H1 (cell line): Measurements from ENCODE around the gene MAP2K2. TPM values are rescaled to one million over a fixed set of nuclear protein-coding genes. Genes with fewer than 3 reads are reported as not detected.

ENCODE experiments used
- CTCF ChIA-PET: fragments of 300-600 bp; sonication (Branson Sonifier 250); formaldehyde crosslinking; loops from one replicate; lab custom pipeline; 2021; ENCODE audit not compliant: partially characterized antibody; lab: Charles Lee
- POLR2A ChIA-PET: fragments of 300-600 bp; sonication (Branson Sonifier 250); formaldehyde crosslinking; loops from one replicate; lab custom pipeline; 2021; ENCODE audit warnings: inconsistent platforms; ENCODE audit not compliant: partially characterized antibody; lab: Charles Lee
- DNase-seq, 2 experiments: peaks; one replicate each; pipeline versions ENCODE4 v3.0.0 to v3.0.0-alpha.2; 2010 to 2022; ENCODE audit warnings: low spot score in 2 of 2, low read depth in 1 of 2, mixed read lengths in 1 of 2
- FAIRE-seq: peaks from 2 replicates; lab custom pipeline; 2011; peaks lifted over from hg19 to GRCh38; lab: Jason Lieb, UNC
- H2AFZ ChIP-seq: 2 replicates; pipeline ENCODE4 v1.8.1; 2012; ENCODE audit warnings: low read length, inconsistent platforms
- H2AK5ac ChIP-seq: 2 replicates; pipeline ENCODE4 v1.6.1; 2013; ENCODE audit warnings: low read depth, low read length
- H2BK120ac ChIP-seq: replicated peaks from 2 replicates; pipeline ENCODE3; 2013; ENCODE audit warnings: low read depth, low read length, inconsistent platforms
- H2BK12ac ChIP-seq: 2 replicates; pipeline ENCODE4 v1.6.1; 2013; ENCODE audit warnings: low read depth, low read length
- H2BK15ac ChIP-seq: 2 replicates; pipeline ENCODE4 v1.6.1; 2013; ENCODE audit warnings: low read length
- H2BK20ac ChIP-seq: 2 replicates; pipeline ENCODE4 v1.6.1; 2013; ENCODE audit warnings: low read length
- H2BK5ac ChIP-seq: 2 replicates; pipeline ENCODE4 v1.6.1; 2013; ENCODE audit warnings: low read depth, low read length
- H3K14ac ChIP-seq: 2 replicates; pipeline ENCODE4 v1.6.1; 2013; ENCODE audit warnings: inconsistent platforms; ENCODE audit not compliant: insufficient read length
- H3K18ac ChIP-seq: 2 replicates; pipeline ENCODE4 v1.6.1; 2013; ENCODE audit warnings: low read length; ENCODE audit errors: extremely low read depth
- H3K23ac ChIP-seq: 2 replicates; pipeline ENCODE4 v1.6.1; 2013; ENCODE audit warnings: inconsistent platforms; ENCODE audit not compliant: insufficient read length
- H3K23me2 ChIP-seq: 2 replicates; pipeline ENCODE4 v1.6.1; 2013; ENCODE audit warnings: low read depth, low read length
- H3K27ac ChIP-seq: 2 replicates; pipeline ENCODE4 v1.6.1; 2011; ENCODE audit warnings: low read depth, low read length, inconsistent platforms
- H3K27me3 ChIP-seq, 4 experiments: replicated peaks in 1 of 4; 1 replicate in 1 of 4; 2 replicates in 3 of 4; pipeline versions ENCODE4 v1.6.1 to v1.8.1; 2011 to 2013; ENCODE audit warnings: low read length in 3 of 4, mild to moderate bottlenecking in 3 of 4, inconsistent platforms in 2 of 4, mixed read lengths in 2 of 4, moderate library complexity in 1 of 4; ENCODE audit not compliant: control insufficient read depth in 3 of 4, insufficient read depth in 3 of 4; ENCODE audit errors: extremely low read depth in 1 of 4
- H3K36me3 ChIP-seq, 4 experiments: 2 replicates each; pipeline versions ENCODE4 v1.6.1 to v1.8.1; 2011 to 2013; ENCODE audit warnings: mild to moderate bottlenecking in 4 of 4, low read length in 3 of 4, moderate library complexity in 2 of 4, control low read depth in 1 of 4, inconsistent platforms in 1 of 4; ENCODE audit not compliant: insufficient read depth in 4 of 4, control insufficient read depth in 2 of 4
- H3K4ac ChIP-seq: replicated peaks from 2 replicates; pipeline ENCODE3; 2013; ENCODE audit warnings: low read length, low read depth, mixed read lengths, inconsistent platforms; ENCODE audit not compliant: insufficient read length
- H3K4me1 ChIP-seq, 4 experiments: replicated peaks in 1 of 4; 1 replicate in 1 of 4; 2 replicates in 3 of 4; pipeline versions ENCODE4 v1.6.1 to v1.8.1; 2011 to 2013; ENCODE audit warnings: low read length in 3 of 4, inconsistent platforms in 2 of 4, mixed read lengths in 1 of 4; ENCODE audit not compliant: insufficient read depth in 4 of 4, control insufficient read depth in 3 of 4
- H3K4me2 ChIP-seq, 2 experiments: 2 replicates each; pipeline versions ENCODE4 v1.6.1 to v1.8.1; 2011 to 2013; ENCODE audit warnings: low read depth in 2 of 2, low read length in 2 of 2, control low read depth in 1 of 2, inconsistent platforms in 1 of 2, mild to moderate bottlenecking in 1 of 2; ENCODE audit not compliant: insufficient read depth in 1 of 2
- H3K4me3 ChIP-seq, 4 experiments: fragments of 200-600, 300-600 bp in 1 of 4; sonication (generic), shearing (Covaris generic), sonication (Bioruptor Twin) in 1 of 4; 2 replicates each; pipeline versions ENCODE4 v1.5.1 to v1.8.1; 2011 to 2016; ENCODE audit warnings: low read length in 4 of 4, low read depth in 3 of 4, control low read depth in 2 of 4, inconsistent platforms in 2 of 4, mild to moderate bottlenecking in 2 of 4, mixed read lengths in 1 of 4, moderate library complexity in 1 of 4; ENCODE audit not compliant: insufficient read depth in 2 of 4; ENCODE audit errors: extremely low read depth in 1 of 4
- H3K56ac ChIP-seq: replicated peaks from 2 replicates; pipeline ENCODE3; 2013; ENCODE audit warnings: low read depth, mild to moderate bottlenecking, mixed read lengths, low read length, inconsistent platforms; ENCODE audit not compliant: insufficient read length
- H3K79me1 ChIP-seq: 2 replicates; pipeline ENCODE4 v1.6.1; 2013; ENCODE audit warnings: low read depth, low read length, control low read depth
- H3K79me2 ChIP-seq, 2 experiments: 2 replicates each; pipeline versions ENCODE4 v1.6.1 to v1.8.1; 2012 to 2013; ENCODE audit warnings: low read length in 2 of 2, mild to moderate bottlenecking in 2 of 2, inconsistent platforms in 1 of 2; ENCODE audit not compliant: insufficient read depth in 2 of 2, control insufficient read depth in 1 of 2
- H3K9ac ChIP-seq, 4 experiments: replicated peaks in 1 of 4; 1 replicate in 1 of 4; 2 replicates in 3 of 4; pipeline versions ENCODE4 v1.6.1 to v1.8.1; 2011 to 2013; ENCODE audit warnings: low read depth in 3 of 4, low read length in 3 of 4, control low read depth in 2 of 4, mild to moderate bottlenecking in 2 of 4, moderate library complexity in 2 of 4, inconsistent platforms in 1 of 4; ENCODE audit errors: extremely low read depth in 1 of 4
- H3K9me3 ChIP-seq, 2 experiments: 2 replicates each; pipeline versions ENCODE4 v1.6.1 to v1.8.1; 2012 to 2013; ENCODE audit warnings: mild to moderate bottlenecking in 2 of 2, moderate library complexity in 2 of 2, control low read depth in 1 of 2, inconsistent platforms in 1 of 2, low read depth in 1 of 2, low read length in 1 of 2, mixed read lengths in 1 of 2; ENCODE audit not compliant: insufficient read depth in 2 of 2
- H4K20me1 ChIP-seq, 2 experiments: replicated peaks in 1 of 2; 2 replicates each; pipeline versions ENCODE3 to v1.8.1; 2011 to 2013; ENCODE audit warnings: inconsistent platforms in 2 of 2, low read length in 2 of 2, mild to moderate bottlenecking in 1 of 2; ENCODE audit not compliant: insufficient read depth in 2 of 2, control insufficient read depth in 1 of 2
- H4K5ac ChIP-seq: 2 replicates; pipeline ENCODE4 v1.6.1; 2013; ENCODE audit warnings: low read length, low read depth, mixed read lengths, inconsistent platforms; ENCODE audit not compliant: insufficient read length
- H4K8ac ChIP-seq: 2 replicates; pipeline ENCODE4 v1.8.0; 2013; ENCODE audit warnings: mild to moderate bottlenecking, moderate library complexity, low read length, inconsistent platforms; ENCODE audit not compliant: insufficient read depth; ENCODE audit errors: extremely low read depth
- H4K91ac ChIP-seq: replicated peaks from 2 replicates; pipeline ENCODE3; 2013; ENCODE audit warnings: low read length, mixed read lengths, inconsistent platforms; ENCODE audit not compliant: insufficient read length
- BACH1 ChIP-seq: IDR thresholded peaks from 2 replicates; pipeline ENCODE4 v1.6.1; 2012; ENCODE audit warnings: low read length, improper control_type of control experiment
- KDM1A ChIP-seq: fragments of 200-600, 300-600 bp; sonication (generic); IDR thresholded peaks from 2 replicates; pipeline ENCODE4 v1.7.1; 2016; ENCODE audit warnings: mild to moderate bottlenecking, low read length, borderline replicate concordance
- POLR2A ChIP-seq, 2 experiments: IDR thresholded peaks; 1 replicate in 1 of 2; 2 replicates in 1 of 2; pipeline ENCODE4 v1.6.1; 2011; ENCODE audit warnings: low read depth in 2 of 2, low read length in 2 of 2, mild to moderate bottlenecking in 2 of 2; ENCODE audit errors: control extremely low read depth in 1 of 2
- RBBP5 ChIP-seq: IDR thresholded peaks from 2 replicates; pipeline ENCODE4 v1.7.1; 2012; ENCODE audit warnings: low read depth, mild to moderate bottlenecking, inconsistent platforms, low read length, moderate library complexity, borderline replicate concordance
- WGBS, 2 experiments: shearing (Covaris generic) in 1 of 2; methylation state at CpG; one replicate each; pipeline versions ENCODE4 v1.1.6 to v1.1.7; 2013 to 2015; ENCODE audit warnings: low lambda C conversion rate in 2 of 2, mixed read lengths in 2 of 2, inconsistent platforms in 1 of 2, low coverage in 1 of 2, missing lambda C conversion rate in 1 of 2; ENCODE audit not compliant: insufficient replicate concordance in 2 of 2, insufficient coverage in 1 of 2, insufficient read length in 1 of 2; ENCODE audit errors: extremely low coverage in 1 of 2, missing lambda C conversion rate in 1 of 2; 5-methylcytosine and 5-hydroxymethylcytosine counted together
- polyA plus RNA-seq, 7 experiments: library from polyadenylated mRNA; depleted of rRNA in 3 of 7; stranded (reverse) in 5 of 7; unstranded in 2 of 7; fragments of >200 nt in 5 of 7; fragments of 200-250 nt in 2 of 7; gene quantifications; 1 replicate in 5 of 7; 2 replicates in 1 of 7; 4 replicates in 1 of 7; pipeline versions ENCODE4 v1.2.1 to v1.2.3, GENCODE V29; 2011 to 2013; ENCODE audit warnings: missing spikeins in 2 of 7, mixed read lengths in 2 of 7
- total RNA-seq: library from RNA; stranded (reverse); fragmentation: NEBNext Ultra II Directional; extraction: Animal tissue kit (Norgen Biotek cat#: 25700); gene quantifications from 2 replicates; pipeline ENCODE4 v1.2.1, GENCODE V29; 2021

Gene MAP2K2
- total and polyA plus RNA-seq, 2 of the 8 experiments (the other 6 are each of a cell fraction or from before 2014, with no cell fraction given) = 111 to 162 TPM

DNA sequence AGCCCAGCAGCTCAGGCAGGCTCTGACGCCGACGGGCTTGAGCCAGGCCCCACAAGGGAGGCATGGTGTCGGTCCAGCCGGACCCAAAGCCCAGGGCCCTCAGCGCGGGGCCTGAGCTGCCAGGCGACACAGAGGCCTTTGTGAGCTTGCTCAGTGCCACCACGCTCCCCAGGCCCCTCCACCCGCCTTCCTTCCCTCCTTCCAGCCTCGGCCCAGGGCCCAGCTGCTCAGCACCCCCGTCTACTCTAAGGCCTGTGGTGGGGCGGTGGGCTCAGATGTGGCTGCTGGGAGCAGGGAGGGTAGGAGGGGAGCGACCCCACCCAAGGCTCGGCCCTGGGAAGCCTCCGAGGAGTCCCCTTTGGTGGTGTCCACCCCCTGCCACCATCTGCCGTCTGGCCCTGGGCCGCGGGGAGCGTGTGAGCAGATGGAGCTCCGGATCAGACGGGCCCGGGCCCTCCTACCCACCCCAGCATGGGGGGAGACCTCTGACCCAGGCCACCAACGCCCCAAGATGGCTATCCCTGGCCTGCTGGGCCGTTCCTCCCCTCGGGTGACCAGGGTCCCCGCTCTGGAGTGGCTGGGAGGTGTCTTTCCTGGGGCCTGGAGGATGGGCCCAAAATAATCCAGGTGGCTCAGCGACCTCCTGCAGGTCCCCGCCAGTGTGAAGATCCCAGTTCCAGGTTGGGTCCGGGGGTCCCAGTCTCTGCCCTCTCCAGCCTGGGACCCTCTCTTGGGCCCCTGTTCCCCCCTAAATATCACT is 65.0 kb downstream of the MAP2K2 start:
- Histone ChIP-seq H3K9me3 (no peaks in the 10 kb centered on the region), H4K91ac (no peak overlapping the region), H2BK15ac (no peak overlapping the region), H4K5ac (no peak overlapping the region), H3K79me1 (peaks cover 15% of the 10 kb centered on the region), H3K23ac (no peak overlapping the region), H3K56ac (no peak overlapping the region), H3K79me2 (peaks cover 23 to 78% of the 10 kb centered on the region in 2 experiments; a peak in 3 of 4 replicates), H3K4ac (no peak overlapping the region), H3K14ac (no peak overlapping the region), H3K36me3 (peaks cover 0 to 14% (median 2%) of the 10 kb centered on the region in 4 experiments; a peak in 6 of 8 replicates), H3K27ac (peak overlapping the region; percentile 33; the same call in 1 of the 2 replicates), H3K4me2 (no peak overlapping the region), H4K20me1 (peaks cover 40 to 49% of the 10 kb centered on the region in 2 experiments), H3K4me1 (peaks cover 0 to 39% (median 20%) of the 10 kb centered on the region in 4 experiments; a peak in 5 of 7 replicates), H2AK5ac (no peak overlapping the region), H2BK5ac (no peak overlapping the region), H2BK20ac (no peak overlapping the region), H2AFZ (no peak overlapping the region), H3K18ac (peak overlapping the region; percentile 48), H2BK12ac (no peak overlapping the region), H2BK120ac (no peak overlapping the region), H4K8ac (peak overlapping the region; percentile 71), H3K9ac (no peak overlapping the region), H3K27me3 (no peaks in the 10 kb centered on the region), H3K23me2 (no peaks in the 10 kb centered on the region; the same call in 1 of the 2 replicates), H3K4me3 (no peak overlapping the region)
- ChIA-PET POLR2A (interaction anchor here (0.6 to 2.7 kb wide), 11 partner anchors 17 to 1057 kb away, joined by 3 to 10 read pairs (median 6); partner anchors contain the start of genes EEF2 and PIAS4), CTCF (interaction anchor here (0.8 to 1.9 kb wide), 3 partner anchors 22 to 110 kb away, joined by 3 to 6 read pairs (median 3); no protein-coding TSS in a partner anchor)
- TF ChIP-seq KDM1A (no peak), BACH1 (no peak), RBBP5 (no peak), POLR2A (IDR thresholded peaks at IDR 0.05; ENCODE audit: control extremely low read depth in 1 of 2, low read depth in 2 of 2, low read length in 2 of 2) (no peak)
- DNase-seq (no peak), FAIRE-seq (no peak)
- 90% methylated on average over 20 of the region's 30 CpGs; no CpG with 5 or more reads in 1 of the 2 experiments for WGBS, 2 experiments
